GM19324 (cell line): ENCODE results near the gene SCUBE2.
"Not testable (repeated sequence)": the region's sequence is repeated elsewhere in the genome, so short reads cannot be mapped to it uniquely, and the experiment has no call there.

Source experiments
- ATAC-seq: cut with Tn5 transposase; IDR thresholded peaks from one replicate; pipeline ENCODE4 v1.9.1; 2021; ENCODE audit warnings: mild to moderate bottlenecking, moderate library complexity; ENCODE audit not compliant: unreplicated experiment, low FRiP score

SCUBE2 gene

DNA sequence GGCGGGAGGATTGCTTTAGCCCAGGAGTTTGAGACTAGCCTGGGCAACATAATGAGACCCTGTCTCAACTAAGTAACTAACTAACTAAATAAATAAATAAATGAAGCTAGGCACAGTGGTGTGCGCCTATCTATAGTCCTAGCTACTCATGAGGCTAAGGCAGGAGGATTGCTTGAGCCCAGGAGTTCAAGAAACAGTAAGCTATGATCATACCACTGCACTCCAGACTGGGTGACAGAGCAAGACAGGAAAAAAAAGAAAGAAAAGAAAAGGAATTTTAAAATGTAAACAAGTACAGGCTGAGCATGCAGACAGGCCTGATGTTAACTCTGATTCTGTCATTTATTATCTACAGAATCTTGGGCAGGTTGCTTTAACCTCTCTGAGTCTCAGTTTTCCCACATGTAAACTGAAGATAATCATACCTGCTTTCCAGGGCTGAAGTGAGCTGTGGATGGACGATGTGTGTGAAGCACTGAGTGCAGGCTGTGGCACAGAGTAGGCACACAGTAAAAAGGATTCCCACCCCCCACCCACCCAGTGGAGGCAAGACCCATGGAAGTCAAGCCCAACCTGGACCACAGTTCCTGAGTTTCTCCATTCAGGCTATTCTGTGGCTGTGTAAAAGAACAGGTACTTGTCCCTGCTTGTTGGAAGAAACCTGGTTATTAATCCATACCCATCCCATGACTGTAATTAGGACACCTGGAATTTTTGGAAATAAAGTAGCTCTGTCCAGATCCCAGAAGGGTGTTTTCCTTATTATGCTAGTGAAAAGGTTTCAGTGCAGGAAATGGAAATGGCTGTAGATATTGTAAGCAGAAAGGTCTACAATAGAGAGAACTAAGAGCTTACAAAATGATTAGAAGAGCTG lies 18.7 kb upstream of the SCUBE2 start:
- no peak for ATAC-seq

DNA sequence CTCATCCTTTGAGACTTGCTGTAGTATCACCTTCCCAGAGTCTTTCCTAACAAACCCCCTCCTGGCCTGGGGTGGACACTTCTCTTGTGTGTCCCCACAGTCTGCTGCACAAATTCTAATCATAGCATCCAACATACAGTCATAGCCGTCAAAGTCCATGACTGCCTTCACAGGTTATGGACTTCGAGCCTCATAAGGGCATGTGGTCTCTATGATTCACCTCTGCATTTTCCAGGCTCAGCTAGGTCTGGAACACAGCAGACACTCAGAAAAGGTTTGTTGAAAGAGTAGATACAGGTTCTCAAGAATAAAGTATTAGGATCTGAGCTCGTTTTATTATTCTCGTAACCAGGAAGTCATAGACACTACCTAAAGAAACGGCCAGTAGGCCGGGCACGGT lies 13.2 kb upstream of the SCUBE2 start:
- ATAC-seq = no peak

- no peak for ATAC-seq
These were observed 12.3 kb upstream of the SCUBE2 start for GRCh38 chr11:9103542-9104276.

DNA sequence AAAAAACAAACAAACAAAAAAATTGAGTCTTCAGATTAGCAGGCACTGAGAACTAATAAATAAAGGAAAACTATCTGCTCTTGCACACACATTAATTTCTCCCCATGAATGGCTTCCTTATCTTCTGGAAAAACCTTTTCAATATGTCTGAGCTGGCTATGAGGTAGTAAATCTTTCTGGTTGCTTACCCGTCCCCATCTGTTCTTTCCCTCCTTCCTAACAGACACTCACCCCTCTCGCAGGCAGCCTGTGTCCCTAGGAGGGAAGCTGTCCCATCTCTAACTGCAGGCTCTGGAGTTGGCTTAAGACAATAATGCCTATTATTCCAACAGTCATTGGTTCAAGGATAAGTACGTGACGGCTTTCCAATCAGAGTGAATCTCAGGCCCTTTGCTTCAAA lies 8.2 kb upstream of the SCUBE2 start:
- ATAC-seq = no peak

- ATAC-seq = not testable (repeated sequence)
These were observed 7.1 kb upstream of the SCUBE2 start for GRCh38 chr11:9098455-9098854.

GRCh38 chr11:9097186-9097943 lies 6.0 kb upstream of the SCUBE2 start:
- not testable (repeated sequence) for ATAC-seq

- ATAC-seq = no peak
These were observed 5.0 kb upstream of the SCUBE2 start for GRCh38 chr11:9096427-9096826.

GRCh38 chr11:9095421-9095820 lies 4.0 kb upstream of the SCUBE2 start:
- ATAC-seq = no peak

DNA sequence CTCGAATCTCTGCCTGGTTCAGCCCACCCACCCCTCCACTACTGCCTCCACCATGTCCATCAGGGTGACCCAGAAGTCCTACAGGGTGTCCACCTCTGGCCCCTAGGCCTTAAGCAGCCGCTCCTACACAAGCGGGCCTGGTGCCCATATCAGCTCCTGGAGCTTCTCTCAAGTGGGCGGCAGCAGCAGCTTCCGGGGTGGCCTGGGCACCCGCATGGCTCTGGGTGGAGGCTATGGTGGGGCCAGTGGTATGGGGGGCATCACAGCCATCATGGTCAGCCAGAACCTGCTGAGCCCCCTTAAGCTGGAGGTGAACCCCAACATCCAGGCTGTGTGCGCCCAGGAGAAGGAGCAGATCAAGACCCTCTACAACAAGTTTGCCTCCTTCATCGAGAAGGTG lies 3.0 kb upstream of the SCUBE2 start:
- no peak for ATAC-seq

DNA sequence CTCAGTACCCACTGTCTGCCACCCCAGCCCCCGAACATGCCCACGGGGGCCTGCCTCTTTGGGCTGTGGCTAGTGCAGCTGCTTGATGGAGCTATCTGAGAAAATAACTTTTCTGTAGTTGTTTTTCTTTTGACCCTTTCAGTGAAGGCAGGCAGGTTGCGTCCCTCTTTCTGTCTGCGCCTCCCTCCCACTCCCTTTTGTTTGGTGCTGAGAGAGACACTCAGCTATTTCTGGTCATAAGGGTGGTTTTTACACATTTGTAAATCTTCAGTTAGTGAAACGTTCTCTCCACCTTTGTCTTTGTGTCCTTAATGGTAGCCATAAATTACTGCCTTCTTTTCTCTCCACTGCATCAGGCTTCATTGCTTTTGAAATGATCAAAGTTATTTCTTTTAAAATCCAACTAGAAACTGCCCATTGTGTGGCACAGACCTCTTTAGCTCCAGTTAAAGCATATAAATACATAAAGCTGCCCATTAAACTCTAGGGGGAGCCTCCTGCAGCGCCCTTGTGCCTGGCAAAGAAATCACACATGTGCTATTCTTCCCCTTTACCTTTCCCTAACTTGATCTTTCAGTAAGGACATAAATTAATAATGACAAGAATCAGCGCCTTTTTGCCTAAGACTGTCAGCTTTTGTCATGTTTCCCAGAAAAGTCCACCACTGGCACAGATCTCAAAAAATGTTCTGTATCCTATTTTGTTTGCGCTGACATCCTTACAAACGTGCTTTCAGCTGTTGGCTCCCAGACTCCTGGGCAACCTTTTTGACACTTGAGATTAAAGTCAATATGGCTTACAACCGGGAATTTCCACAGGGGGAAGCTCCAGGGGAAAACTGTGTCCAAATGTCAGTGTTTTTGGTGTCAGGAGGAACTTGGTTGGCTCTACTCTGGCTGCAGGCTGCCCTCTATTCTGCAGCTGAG lies 1.7 kb upstream of the SCUBE2 start:
- ATAC-seq = no peak

DNA sequence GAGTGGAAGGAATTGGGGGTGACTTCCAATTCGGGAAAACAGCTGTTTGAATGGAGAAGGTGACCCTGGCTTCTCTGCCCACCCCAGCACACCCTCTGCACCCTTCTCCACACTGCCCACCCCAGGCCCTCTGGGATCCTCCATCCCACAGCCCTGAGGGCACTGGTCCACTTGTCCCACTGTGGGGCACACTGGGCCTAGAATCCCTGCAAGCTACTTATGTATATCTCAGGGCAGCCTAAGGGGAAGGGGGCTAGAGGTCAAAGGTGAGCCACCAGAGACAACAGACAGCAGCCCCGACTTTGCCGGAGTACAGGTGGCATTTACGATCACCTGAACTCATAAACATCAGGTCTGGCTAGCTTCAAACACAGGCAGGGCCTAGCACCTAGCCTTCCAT lies 673 bp upstream of the SCUBE2 start:
- ATAC-seq = no peak

DNA sequence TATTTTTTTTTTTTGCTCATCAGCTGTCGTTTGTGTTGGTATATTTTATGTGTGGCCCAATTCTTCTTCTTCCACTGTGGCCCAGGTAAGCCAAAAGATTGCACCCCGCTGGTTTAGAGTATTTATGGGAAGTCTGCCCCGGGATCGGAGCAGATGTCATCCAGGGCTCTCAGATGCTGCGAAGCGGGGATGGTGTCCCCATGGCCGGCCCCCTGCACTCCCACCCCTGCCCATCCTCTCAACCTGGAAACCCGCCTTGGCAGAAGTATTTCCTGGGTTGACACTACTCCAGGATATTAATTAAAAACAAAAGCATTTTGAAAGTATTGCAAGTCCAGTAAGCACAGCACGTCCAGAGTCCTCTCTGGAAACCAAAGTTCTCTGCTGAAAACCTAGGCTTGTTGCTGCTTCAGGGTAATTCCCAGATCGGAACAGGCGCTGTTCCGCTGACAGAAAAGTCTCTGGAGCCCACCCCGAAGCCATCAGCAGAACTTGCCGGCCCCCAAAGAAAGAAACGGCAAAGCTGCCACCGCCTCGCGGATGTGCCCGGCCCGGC lies 833 bp downstream of the SCUBE2 start:
- no peak for ATAC-seq

DNA sequence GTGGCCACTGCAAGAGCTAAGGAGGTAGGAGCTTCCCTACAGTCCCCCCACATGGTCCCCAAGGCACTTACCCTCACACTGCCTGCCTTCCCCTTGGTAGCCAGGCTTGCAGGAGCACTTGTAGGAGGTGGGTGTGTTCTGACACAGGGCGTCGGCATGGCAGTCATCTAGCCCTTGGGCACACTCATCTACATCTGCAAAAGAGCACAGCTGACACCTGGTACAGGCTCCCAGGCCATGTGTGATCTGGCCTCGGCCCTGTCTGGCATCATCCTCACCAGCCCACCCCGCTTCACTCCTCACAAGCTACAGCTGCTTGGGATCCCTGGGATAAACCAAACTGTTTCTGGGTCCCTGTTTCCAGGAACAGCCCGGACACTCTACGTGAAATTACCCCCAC lies 1.8 kb downstream of the SCUBE2 start:
- no peak for ATAC-seq

DNA sequence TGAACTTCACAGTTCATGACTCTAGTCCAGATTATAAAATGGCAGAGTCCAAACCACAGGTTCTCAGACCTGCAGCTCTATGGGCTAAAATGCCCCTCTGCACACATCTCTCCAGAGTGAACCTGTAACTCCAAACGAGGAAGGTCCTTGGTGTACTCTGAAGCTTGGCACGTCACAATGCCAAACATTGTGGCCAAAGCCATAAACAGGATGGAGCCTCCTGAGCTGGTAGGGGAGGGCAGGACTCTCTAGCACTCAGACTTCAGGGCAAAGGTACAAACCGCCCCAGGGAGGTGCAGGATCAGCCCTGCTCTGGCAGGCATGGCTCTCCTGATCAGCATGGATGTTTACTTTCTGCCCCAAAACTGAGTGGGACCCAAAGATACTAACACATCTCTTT lies 2.3 kb downstream of the SCUBE2 start:
- ATAC-seq = no peak

DNA sequence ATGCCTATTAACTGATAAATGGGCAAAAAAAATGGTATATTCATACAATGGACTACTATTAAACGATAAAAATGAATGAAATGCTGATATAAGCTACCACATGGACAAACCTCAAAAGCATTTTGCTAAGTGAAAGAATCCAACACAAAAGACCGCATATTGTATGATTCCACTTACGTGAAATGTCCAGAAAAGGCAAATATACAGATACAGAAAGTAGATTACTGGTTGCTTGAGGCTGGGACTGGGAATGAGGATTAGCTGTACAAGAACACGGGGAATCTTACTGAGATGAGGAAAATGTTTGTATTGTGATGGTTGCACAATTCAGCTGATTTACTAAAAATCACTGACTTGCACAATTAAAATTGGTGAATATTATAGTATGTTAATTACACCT lies 8.8 kb downstream of the SCUBE2 start:
- no peak for ATAC-seq

GRCh38 chr11:9081153-9081552 lies 10.2 kb downstream of the SCUBE2 start:
- no peak for ATAC-seq

DNA sequence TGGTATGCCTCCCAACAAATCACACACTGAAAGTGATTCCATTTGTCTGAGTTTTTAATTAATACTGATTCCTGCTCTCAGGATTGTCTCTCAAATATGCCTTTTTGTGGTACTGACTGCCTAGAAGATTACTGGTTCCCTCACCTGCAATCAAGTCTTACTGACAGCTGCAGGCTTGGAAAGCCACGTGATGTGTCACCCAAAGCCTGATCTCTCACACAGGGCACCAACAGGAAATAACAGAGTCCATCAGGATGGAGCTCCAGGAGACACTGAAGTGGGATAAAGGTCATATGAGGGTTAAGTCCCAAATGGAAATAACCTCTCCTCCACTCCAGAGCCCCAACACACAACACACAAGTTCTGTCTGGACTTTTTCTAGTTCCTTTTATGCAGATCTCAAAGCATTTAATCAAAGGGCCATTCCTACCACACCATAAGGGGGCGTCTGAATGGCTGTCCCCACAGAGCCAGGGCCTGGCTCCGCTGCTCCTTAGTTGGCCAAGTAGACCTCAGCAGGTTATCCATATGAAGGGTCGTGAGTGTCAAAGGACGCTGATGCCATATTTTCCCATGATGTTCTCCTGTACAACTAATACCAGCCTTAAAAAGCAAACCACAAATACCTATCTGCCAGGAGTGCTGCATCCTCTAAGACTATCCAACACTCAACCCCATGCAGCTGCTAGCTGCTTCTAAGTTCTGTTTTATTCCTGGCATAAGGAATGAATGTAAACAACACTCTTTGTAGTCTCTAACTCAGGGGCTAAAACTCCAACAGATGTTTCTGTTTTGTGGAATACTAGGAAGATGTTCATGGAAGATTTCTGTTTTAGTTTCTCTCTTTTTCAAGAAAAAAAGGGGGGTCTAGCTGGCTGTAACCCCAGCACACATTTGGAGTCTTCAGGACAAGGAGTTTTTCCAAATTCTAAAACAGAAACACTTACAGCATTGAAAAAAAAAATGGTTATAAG lies 13.0 kb downstream of the SCUBE2 start:
- no peak for ATAC-seq

DNA sequence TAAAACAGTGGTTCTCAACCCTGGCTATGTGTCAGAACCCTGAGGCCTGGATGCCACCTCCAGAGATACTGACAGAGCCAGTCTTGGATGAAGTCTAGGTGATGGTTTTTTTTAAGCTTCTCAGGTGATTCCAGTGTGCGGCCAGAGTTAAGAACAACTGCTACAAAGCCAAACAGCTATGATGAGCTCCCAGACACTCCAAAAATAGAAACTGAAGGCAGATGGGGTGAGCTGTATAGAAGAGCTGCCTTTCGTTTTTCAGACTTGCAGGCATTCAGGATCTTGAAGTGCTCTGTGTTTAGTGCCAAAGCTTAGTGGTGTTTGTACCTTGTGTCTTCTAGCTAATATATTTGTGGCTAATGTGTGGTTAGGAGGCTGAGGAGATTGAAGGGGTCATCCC lies 14.2 kb downstream of the SCUBE2 start:
- ATAC-seq = no peak

DNA sequence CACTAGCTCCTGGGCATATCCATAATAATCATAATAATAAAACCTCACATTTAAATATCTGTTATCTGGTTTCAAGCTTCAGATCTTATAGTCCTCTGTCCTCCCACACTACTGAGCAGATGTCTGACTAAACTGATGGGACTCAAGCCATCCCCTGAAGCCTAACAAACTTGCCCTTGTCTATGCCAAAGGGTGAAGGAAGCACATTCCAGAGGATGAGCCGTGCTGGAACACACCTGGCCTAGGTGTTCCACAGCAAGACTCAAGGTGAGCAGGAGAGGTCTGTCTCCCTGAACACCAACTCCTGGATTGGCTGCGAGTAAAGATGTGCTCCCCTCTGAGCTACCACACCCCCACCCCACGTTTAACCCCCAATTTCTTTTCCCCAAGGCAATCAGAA lies 14.7 kb downstream of the SCUBE2 start:
- ATAC-seq = no peak
